GM11168 (cell line): ENCODE results near the gene BRICD5.

Experiments used
- in situ Hi-C: fragments of 300-500 bp; cut with MboI; formaldehyde crosslinking; loops from one replicate; pipeline ENCODE4 v1.12.0; 2022; ENCODE audit warnings: low sequenced_read_pairs; ENCODE audit not compliant: unreplicated experiment

Gene BRICD5

DNA sequence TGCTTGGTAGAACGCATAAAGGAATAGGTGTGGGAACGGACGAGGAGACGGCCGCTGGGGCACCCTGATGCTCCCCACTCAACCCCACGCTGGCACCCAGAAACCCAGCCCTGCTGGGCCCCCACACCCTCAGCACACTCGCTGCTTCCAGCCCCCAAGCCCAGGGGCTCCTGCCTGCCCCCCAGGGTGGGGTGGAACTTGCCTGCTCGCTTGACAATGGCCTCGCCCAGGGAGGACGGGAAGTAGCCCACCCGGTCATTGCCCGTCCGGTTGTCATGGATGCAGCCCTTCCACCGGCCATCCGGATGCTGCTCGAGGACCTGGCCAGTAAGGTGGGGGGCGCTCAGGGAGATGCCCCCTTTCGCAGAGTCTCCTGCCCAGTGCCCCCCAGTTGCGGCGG is 24.2 kb downstream of the BRICD5 start:
- in situ Hi-C loops = no loop called here

DNA sequence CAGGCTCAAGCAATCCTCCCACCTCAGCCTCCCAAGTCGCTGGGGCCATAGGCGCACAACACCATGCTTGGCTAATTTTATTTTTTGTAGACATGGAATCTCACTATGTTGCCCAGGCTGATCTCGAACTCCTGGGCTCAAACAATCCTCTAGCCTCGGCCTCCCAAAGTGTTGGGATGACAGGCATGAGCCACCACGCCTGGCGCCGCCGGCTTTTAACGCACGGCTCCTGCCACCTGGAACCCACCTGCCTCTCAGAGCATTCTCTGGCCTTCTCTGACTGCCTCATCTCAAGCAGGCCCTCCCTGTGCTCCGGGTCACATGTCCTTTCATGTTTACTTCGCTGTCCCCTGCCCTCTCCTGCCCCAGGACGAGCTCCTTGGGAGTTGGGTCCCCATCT is 24.6 kb downstream of the BRICD5 start:
- in situ Hi-C loops = no loop called here

DNA sequence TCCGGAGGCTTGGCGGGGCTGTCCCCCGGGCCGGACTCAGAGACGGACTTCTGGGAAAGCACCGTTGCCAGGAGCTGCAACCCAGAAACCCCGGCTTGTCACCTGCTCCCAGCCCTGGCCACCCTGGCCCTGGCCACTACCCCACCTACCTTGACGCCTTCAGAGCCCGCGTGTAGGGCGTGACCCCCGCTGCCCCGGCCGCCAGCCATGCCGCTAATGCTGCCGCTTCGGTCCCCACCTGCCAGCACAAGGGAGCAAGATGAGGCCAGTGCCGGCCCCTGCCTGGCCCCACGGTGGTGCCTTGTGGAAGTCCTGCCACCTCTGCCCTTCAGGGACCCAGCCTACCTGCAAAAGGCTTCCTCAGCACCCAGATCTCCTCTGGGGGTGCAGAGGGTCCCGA is 25.7 kb downstream of the BRICD5 start:
- in situ Hi-C loops = no loop called here

GRCh38 chr16:2184346-2184745 is 26.3 kb downstream of the BRICD5 start:
- in situ Hi-C loops = no loop called here

DNA sequence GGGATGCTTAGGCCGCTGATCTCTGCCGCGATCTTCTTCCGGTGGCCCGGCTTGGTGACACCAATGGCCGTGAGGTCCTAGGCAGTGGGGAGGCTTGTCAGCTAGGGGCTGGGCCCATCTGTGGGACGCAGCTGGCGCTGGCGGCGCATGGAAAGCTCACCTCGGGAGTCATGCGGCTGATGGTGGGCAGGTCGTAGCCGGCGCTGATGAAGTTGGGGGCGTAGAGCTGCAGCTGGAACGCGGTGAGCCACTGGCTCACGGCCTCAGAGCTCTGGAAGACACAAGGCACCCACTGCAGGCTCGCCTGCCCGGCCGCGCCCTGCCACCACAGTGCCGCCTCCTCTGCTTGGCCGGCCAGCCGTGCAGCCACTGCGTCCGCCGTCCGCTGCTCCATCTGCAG is 27.0 kb downstream of the BRICD5 start:
- in situ Hi-C loops = no loop called here

GRCh38 chr16:2181952-2182351 is 28.7 kb downstream of the BRICD5 start:
- in situ Hi-C loops = no loop called here

- in situ Hi-C loops = no loop called here
These were observed 29.4 kb downstream of the BRICD5 start for GRCh38 chr16:2180962-2181923.

DNA sequence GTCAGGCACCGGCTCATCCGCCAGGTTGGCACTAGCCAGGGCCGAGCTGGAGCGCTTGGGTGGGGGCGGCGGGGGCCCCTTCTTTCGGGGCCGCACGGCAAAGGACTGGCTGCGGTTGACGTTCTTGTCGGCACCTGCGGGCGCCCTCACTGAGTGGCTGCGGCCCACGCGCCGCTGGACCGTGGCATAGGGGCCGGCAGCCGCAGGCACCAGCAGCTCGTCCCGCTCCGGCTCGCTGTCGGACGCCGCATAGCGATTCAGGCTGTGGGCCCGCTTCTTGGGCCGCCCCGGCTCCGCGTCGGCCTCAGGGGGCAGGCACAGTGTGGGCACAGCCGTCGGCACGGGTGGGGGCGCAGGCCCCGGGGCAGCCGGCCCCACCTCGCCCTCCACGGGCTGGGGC is 30.2 kb downstream of the BRICD5 start:
- in situ Hi-C loops = no loop called here

GRCh38 chr16:2179576-2179975 is 31.1 kb downstream of the BRICD5 start:
- in situ Hi-C loops = no loop called here

GRCh38 chr16:2179107-2179501 is 31.6 kb downstream of the BRICD5 start:
- in situ Hi-C loops = no loop called here

DNA sequence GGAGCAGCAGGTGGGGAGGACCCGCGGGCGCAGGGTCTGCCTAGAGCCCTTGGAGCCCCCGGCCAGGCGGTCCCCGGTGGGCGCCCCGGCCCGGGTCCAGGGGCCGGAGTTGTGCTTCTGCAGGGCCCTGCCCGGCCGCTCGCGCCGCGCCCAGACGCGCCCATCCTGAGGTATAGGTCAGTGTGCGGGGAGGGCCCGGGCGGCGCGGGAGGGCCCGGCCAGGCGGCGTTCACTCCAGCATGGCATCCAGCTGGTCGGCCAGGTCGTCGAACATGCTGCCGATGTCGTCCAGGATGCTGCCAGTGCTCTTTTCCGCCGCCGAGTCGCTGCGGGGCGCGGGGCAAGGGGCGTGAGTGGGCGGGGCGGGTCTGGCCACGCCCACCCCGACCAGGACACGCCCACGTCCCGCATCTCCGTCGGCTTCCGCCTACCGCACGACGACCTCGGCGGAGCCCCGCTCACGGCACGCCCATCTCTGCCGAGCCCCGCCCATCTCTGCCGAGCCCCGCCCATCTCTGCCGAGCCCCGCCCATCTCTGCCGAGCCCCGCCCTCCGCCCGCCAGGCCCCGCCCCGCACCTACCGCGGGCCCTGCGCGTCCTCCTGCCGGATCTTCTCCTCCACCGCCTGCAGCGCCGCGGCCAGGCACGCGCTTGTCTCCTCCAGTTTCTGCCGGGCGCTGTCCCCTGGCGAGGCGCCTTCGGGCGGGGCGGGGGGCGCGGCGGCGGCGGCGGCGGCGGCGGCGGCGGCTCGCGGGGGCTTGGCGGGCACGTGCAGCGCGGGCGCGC is 32.1 kb downstream of the BRICD5 start:
- in situ Hi-C loops = no loop called here

- in situ Hi-C loops = no loop called here
These were observed 33.1 kb downstream of the BRICD5 start for GRCh38 chr16:2177561-2177960.

DNA sequence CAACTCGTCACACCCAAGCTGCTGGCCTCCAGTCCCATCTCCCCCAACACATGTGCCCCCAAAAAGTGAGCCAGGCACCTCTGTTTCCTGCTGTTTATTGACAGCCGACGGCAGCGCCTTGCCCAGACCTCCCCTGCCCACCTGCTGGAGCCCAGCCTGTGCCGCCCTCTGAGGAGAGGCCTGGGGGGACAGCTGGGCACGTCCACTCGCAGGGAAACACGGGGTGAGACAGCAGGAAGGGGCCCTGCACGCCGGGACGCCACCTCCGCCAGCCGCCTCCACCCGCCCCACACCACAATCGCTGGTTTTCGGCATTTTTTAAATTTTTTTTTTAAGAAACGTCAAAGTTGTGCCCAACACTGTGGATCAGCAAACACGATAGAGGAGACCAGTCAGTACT is 33.6 kb downstream of the BRICD5 start:
- in situ Hi-C loops = no loop called here

GRCh38 chr16:2176047-2176446 is 34.6 kb downstream of the BRICD5 start:
- in situ Hi-C loops = no loop called here

DNA sequence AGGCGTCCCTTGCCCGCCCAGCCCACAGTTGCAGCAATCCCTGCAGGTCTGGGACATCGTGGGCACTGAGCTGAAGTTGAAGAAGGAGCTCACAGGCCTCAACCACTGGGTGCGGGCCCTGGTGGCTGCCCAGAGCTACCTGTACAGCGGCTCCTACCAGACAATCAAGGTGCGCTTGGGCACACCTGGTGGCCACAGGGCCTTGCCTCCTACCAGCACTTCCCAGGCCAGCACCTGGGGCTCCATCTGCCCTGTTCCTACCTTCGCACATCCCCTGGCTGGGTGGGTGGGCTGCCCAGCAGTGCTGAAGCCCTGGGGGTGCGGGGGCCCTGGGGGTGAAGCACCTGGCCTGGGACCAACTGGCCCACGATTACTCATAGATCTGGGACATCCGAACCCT is 35.2 kb downstream of the BRICD5 start:
- in situ Hi-C loops = no loop called here

GRCh38 chr16:2174396-2175131 is 36.1 kb downstream of the BRICD5 start:
- in situ Hi-C loops = no loop called here

DNA sequence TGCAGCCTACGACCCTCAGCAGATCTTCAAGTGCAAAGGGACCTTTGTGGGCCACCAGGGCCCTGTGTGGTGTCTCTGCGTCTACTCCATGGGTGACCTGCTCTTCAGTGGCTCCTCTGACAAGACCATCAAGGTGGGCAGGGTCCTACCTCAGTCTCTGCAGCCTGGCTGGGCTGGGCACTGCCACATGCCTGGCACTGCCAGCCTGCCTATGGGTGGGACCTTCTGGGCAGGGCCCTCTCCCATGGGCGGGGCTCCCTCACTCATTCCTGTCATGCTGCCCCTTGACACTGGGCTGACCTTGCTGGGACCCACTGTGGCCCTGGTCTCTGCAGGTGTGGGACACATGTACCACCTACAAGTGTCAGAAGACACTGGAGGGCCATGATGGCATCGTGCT is 36.7 kb downstream of the BRICD5 start:
- in situ Hi-C loops = no loop called here

DNA sequence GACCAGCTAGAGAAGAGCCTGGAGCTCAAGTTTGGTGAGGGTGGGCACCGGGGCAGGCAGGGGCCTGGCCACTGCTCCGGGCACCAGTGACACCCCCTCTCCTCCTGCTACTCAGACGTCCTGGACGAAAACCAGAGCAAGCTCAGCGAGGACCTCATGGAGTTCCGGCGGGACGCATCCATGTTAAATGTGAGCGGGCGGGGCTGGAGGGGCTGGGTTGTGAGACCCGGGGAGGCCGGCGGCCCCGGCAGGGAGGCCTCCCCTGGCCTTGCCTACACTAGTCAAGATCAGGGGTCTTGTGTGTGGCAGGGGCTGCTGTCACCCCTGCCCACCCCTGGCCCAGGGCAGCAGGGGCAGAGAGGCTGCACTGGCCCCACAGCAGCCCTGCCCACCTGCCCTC is 37.3 kb downstream of the BRICD5 start:
- in situ Hi-C loops = no loop called here

DNA sequence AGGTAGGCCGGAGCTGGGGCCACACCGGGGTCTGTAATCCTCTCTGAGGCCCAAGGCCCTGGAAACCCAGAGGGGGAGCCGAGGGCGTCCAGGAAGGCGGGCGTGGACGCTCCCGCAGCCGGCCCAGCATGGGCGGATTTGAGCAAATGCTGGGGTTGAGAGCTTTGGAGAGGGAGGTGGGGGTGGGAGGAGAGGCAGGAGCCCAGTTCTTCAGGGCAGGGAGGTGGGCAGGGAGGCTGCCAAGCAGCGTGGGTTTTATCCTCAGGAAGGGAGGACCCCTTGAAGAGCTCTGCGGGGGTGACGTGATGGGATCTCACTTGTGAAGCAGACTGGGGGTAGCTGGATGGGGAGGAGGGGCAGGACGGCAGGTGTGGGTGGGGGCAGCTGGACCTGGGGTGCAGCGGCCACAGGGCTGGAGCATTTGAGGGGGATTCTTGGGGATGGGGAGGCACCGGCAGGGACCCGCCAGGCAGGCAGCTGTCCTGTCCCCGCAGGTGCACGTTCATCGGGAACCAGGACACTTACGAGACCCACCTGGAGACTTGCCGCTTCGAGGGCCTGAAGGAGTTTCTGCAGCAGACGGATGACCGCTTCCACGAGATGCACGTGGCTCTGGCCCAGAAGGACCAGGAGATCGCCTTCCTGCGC is 37.9 kb downstream of the BRICD5 start:
- in situ Hi-C loops = no loop called here

GRCh38 chr16:2171601-2172178 is 39.0 kb downstream of the BRICD5 start:
- in situ Hi-C loops = no loop called here
